K562 treated with DMSO at 1 percent for 12 hours (cell line): Measurements from ENCODE around the gene SEC14L1. TPM values are rescaled to one million over a fixed set of nuclear protein-coding genes. Genes with fewer than 3 reads are reported as not detected.

Experiments
- total RNA-seq: library from RNA; unstranded; fragments of 300-600 nt; gene quantifications from 2 replicates; pipeline ENCODE4 v1.2.3, GENCODE V29; 2022; ENCODE audit not compliant: insufficient read depth

SEC14L1 gene
- total RNA-seq, result 17.6 and 35.6 TPM in 2 replicates

GRCh38 chr17:77140878-77141767, at the start of gene SEC14L1:
SEC14L1 (plus strand) TSS chr17:77140969; CDS start chr17:77143597, 2,628 bp downstream.

